ENCODE data around the gene B3GAT2. TPM values are rescaled to one million over a fixed set of nuclear protein-coding genes. Genes with fewer than 3 reads are reported as not detected.

The B3GAT2 gene
- total and polyA plus RNA-seq, 2 of the 13 experiments (the other 11 are each of a cell fraction or from before 2014, with no cell fraction given) = 0.01 to 0.02 TPM

DNA sequence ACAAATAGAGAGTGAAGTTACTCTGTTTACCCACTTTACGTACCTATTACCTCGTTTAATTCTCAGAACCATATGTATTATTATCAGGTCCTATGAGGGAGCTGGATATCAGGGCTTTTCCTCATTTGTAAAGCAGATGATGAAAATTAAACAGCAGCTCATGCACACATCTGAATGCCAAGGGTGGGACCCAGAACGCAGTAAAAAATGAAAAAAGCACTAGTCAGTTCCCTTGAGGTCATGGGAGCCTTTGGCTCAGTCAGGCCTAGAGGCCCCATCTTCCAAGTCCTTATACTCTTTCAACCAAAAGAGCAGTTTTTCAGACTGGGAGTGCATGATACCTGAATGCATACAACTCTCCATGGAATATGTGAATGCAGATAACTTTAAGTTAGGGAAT lies 23.0 kb downstream of the B3GAT2 start:
- no peak overlapping the region for H2AFZ ChIP-seq (ENCODE audit: low read length)
- ChIA-PET POLR2A (no interaction called here), CTCF (ENCODE audit: low intra/inter-chr PET ratio, low total read pairs) (no interaction called here)
- DNase-seq (ENCODE audit: low spot score) (no peak), FAIRE-seq (no peak), ATAC-seq (no peak)
- no peaks in the 10 kb centered on the region for H3K9me3 ChIP-seq (ENCODE audit: low read length)
- no peak overlapping the region for H3K27ac ChIP-seq (ENCODE audit: extremely low read length, insufficient read depth, low read length)
- no peaks in the 10 kb centered on the region for H3K36me3 ChIP-seq (replicated peaks in 1 of 2; ENCODE audit: control insufficient read depth in 1 of 2, insufficient read depth in 2 of 2, low read length in 2 of 2)
- H4K20me1 ChIP-seq (ENCODE audit: insufficient read depth, low read length) = no peaks in the 10 kb centered on the region
- H3K4me1 ChIP-seq (ENCODE audit: insufficient read depth, low read length) = no peaks in the 10 kb centered on the region
- no TSS peak for BruUV-seq (replicated peaks)
- 11% methylated on average over 3 of the region's 3 CpGs for WGBS (ENCODE audit: low lambda C conversion rate)
- H3K4me2 ChIP-seq (ENCODE audit: low read depth, low read length) = no peak overlapping the region
- no peaks in the 10 kb centered on the region for H3K27me3 ChIP-seq (ENCODE audit: control insufficient read depth in 1 of 2, insufficient read depth in 2 of 2, low read length in 2 of 2)
- H3K9ac ChIP-seq (ENCODE audit: insufficient read depth, low read depth, low read length) = no peak overlapping the region
- in situ Hi-C loops (cut with HindIII; ENCODE audit: extremely low pct_ligation_motif_present, low pct_unique_long_range_greater_than_20kb) = no loop called here
- H3K4me3 ChIP-seq (replicated peaks in 1 of 3; ENCODE audit: insufficient read depth in 1 of 3, low read depth in 2 of 3, low read length in 3 of 3) = no peak overlapping the region
- no peak for TF ChIP-seq POLR2AphosphoS5 (IDR thresholded peaks at IDR 0.05; ENCODE audit: low read depth, low read length)
- TF ChIP-seq XBP1 (CRISPR knock-in tag; IDR thresholded peaks at IDR 0.05) = no peak
- no peak for TF ChIP-seq HNRNPH1 (optimal IDR thresholded peaks at IDR 0.05; ENCODE audit: low read depth, low read length)
- TF ChIP-seq GPN1 (CRISPR knock-in tag; IDR thresholded peaks at IDR 0.05; ENCODE audit: borderline replicate concordance) = no peak
- TF ChIP-seq ZBTB44 (CRISPR knock-in tag; IDR thresholded peaks at IDR 0.05) = no peak
- TF ChIP-seq CCDC6 (CRISPR knock-in tag; IDR thresholded peaks at IDR 0.05) = no peak
- TF ChIP-seq, protein P1, sequence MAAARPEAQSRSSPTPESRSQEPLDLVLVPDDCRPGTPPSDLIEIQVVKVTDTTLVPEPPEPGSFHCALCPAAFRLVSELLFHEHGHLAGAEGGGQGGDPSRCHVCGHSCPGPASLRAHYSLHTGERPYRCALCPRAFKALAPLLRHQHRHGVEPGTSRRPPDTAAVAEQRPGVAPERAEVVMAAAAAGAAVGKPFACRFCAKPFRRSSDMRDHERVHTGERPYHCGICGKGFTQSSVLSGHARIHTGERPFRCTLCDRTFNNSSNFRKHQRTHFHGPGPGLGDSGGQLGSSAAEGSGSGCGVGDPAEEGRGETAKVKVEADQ (CRISPR knock-in tag; IDR thresholded peaks at IDR 0.05; ENCODE audit: borderline replicate concordance) = no peak
- TF ChIP-seq, protein P2, sequence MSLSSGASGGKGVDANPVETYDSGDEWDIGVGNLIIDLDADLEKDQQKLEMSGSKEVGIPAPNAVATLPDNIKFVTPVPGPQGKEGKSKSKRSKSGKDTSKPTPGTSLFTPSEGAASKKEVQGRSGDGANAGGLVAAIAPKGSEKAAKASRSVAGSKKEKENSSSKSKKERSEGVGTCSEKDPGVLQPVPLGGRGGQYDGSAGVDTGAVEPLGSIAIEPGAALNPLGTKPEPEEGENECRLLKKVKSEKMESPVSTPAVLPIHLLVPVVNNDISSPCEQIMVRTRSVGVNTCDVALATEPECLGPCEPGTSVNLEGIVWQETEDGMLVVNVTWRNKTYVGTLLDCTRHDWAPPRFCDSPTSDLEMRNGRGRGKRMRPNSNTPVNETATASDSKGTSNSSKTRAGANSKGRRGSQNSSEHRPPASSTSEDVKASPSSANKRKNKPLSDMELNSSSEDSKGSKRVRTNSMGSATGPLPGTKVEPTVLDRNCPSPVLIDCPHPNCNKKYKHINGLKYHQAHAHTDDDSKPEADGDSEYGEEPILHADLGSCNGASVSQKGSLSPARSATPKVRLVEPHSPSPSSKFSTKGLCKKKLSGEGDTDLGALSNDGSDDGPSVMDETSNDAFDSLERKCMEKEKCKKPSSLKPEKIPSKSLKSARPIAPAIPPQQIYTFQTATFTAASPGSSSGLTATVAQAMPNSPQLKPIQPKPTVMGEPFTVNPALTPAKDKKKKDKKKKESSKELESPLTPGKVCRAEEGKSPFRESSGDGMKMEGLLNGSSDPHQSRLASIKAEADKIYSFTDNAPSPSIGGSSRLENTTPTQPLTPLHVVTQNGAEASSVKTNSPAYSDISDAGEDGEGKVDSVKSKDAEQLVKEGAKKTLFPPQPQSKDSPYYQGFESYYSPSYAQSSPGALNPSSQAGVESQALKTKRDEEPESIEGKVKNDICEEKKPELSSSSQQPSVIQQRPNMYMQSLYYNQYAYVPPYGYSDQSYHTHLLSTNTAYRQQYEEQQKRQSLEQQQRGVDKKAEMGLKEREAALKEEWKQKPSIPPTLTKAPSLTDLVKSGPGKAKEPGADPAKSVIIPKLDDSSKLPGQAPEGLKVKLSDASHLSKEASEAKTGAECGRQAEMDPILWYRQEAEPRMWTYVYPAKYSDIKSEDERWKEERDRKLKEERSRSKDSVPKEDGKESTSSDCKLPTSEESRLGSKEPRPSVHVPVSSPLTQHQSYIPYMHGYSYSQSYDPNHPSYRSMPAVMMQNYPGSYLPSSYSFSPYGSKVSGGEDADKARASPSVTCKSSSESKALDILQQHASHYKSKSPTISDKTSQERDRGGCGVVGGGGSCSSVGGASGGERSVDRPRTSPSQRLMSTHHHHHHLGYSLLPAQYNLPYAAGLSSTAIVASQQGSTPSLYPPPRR (CRISPR knock-in tag; IDR thresholded peaks at IDR 0.05; ENCODE audit: borderline replicate concordance) = no peak
- no peak for TF ChIP-seq ZNF616 (CRISPR knock-in tag; IDR thresholded peaks at IDR 0.05; ENCODE audit: low read depth)
- TF ChIP-seq ZNF615 (CRISPR knock-in tag; IDR thresholded peaks at IDR 0.05; ENCODE audit: borderline replicate concordance) = no peak
- no peak for TF ChIP-seq CHD4 (IDR thresholded peaks at IDR 0.05; ENCODE audit: borderline replicate concordance, low read length)
- intact Hi-C loops (cut with micrococcal nuclease; ENCODE audit: unreplicated experiment) = no loop called here
- H3K79me2 ChIP-seq (ENCODE audit: insufficient read depth, low read length) = no peaks in the 10 kb centered on the region

All from HepG2 (cell line).